ENCODE measurements around the gene MAGEA2B.
"Not testable (repeated sequence)": the region's sequence is repeated elsewhere in the genome, so short reads cannot be mapped to it uniquely, and the experiment has no call there.

MAGEA2B gene

GRCh38 chrX:152758918-152759317, 44.5 kb downstream of the MAGEA2B start, which contains the start of gene CSAG3:
Gene CSAG3 (plus strand): TSS chrX:152759218.
- DNase-seq (ENCODE audit: low read depth) = not testable (repeated sequence)

- DNase-seq (ENCODE audit: low read depth) = not testable (repeated sequence)
Measured at GRCh38 chrX:152759544-152759943, 45.1 kb downstream of the MAGEA2B start.

DNA sequence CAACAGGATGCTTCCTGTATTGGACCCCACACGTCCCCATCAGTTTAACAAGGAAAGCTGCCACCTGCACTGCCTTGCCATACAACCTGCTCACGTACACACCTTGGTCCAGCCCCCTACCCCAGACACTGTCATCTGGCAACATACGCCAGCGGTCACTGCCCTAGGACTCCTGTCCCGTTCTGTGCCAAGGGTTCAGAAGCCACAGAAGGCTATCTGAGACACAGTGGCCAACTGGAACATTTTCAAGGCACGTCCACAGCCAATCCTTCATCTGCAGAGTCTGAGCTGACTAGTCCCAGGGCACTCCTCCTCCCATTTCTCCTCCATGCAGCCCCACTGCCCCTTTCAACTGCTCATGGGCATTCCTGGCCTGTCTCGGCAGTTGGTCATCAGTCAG, 47.2 kb downstream of the MAGEA2B start:
- DNase-seq (ENCODE audit: low read depth) = not testable (repeated sequence)

- DNase-seq (ENCODE audit: low read depth) = not testable (repeated sequence)
Measured at GRCh38 chrX:152766562-152766961, 52.1 kb downstream of the MAGEA2B start.
